Panc1 (cell line): ENCODE data around the gene CYP2W1.

ENCODE experiments used
- CTCF ChIP-seq: fragments of 450-650 bp; IDR thresholded peaks from 2 replicates; pipeline ENCODE4 v1.5.1; 2017; ENCODE audit warnings: mild to moderate bottlenecking
- POLR2AphosphoS5 ChIP-seq: IDR thresholded peaks from 2 replicates; pipeline ENCODE4 v1.6.1; 2012; ENCODE audit warnings: mild to moderate bottlenecking, low read depth, low read length, moderate library complexity
- REST ChIP-seq, 2 experiments: IDR thresholded peaks; 2 replicates each; pipeline ENCODE4 v1.6.1; 2011 to 2012; ENCODE audit warnings: low read depth in 2 of 2, control low read depth in 1 of 2, low read length in 1 of 2, mild to moderate bottlenecking in 1 of 2, moderate library complexity in 1 of 2; ENCODE audit not compliant: insufficient read depth in 1 of 2
- SIN3A ChIP-seq: IDR thresholded peaks from 2 replicates; pipeline ENCODE4 v1.6.1; 2012; ENCODE audit warnings: low read depth, mild to moderate bottlenecking, low read length, moderate library complexity, borderline replicate concordance; ENCODE audit not compliant: insufficient read depth

- TF ChIP-seq CTCF (no peak), POLR2AphosphoS5 (no peak), REST (IDR thresholded peaks at IDR 0.05; ENCODE audit: insufficient read depth in 1 of 2, low read depth in 2 of 2, low read length in 1 of 2) (no peak), SIN3A (no peak)
Measured at GRCh38 chr7:978416-979091, 4.4 kb upstream of the CYP2W1 start.
